ENCODE data around the gene POLRMT.
"Not testable (repeated sequence)": the region's sequence is repeated elsewhere in the genome, so short reads cannot be mapped to it uniquely, and the experiment has no call there.

- TF ChIP-seq POLR2AphosphoS5, POLR2A, TAF1, POU2F2 (IDR thresholded peaks at IDR 0.05; ENCODE audit: low read depth, low read length): not testable (repeated sequence)
Observed at GRCh38 chr19:603779-604178, 29.6 kb downstream of the POLRMT start.
